Prostate gland (tissue), 2 donors: ENCODE data around the gene SPHK2.

Experiments used
- CTCF ChIP-seq, 4 experiments: fragments of 200-600 bp in 2 of 4; fragments of 450-650 bp in 2 of 4; sonication (generic) in 2 of 4; IDR thresholded peaks; 1 replicate in 3 of 4; 2 replicates in 1 of 4; pipeline ENCODE4 v1.5.1; 2016 to 2019; ENCODE audit warnings: antibody characterized with exemption in 4 of 4, mild to moderate bottlenecking in 2 of 4, moderate library complexity in 2 of 4
- POLR2A ChIP-seq: fragments of 450-650 bp; IDR thresholded peaks from one replicate; pipeline ENCODE4 v1.6.1; 2016; ENCODE audit warnings: antibody characterized with exemption, mild to moderate bottlenecking
- POLR2AphosphoS5 ChIP-seq: sonication (generic); formaldehyde crosslinking; IDR thresholded peaks from one replicate; pipeline ENCODE4 v1.6.1; 2017; ENCODE audit warnings: antibody characterized with exemption

DNA sequence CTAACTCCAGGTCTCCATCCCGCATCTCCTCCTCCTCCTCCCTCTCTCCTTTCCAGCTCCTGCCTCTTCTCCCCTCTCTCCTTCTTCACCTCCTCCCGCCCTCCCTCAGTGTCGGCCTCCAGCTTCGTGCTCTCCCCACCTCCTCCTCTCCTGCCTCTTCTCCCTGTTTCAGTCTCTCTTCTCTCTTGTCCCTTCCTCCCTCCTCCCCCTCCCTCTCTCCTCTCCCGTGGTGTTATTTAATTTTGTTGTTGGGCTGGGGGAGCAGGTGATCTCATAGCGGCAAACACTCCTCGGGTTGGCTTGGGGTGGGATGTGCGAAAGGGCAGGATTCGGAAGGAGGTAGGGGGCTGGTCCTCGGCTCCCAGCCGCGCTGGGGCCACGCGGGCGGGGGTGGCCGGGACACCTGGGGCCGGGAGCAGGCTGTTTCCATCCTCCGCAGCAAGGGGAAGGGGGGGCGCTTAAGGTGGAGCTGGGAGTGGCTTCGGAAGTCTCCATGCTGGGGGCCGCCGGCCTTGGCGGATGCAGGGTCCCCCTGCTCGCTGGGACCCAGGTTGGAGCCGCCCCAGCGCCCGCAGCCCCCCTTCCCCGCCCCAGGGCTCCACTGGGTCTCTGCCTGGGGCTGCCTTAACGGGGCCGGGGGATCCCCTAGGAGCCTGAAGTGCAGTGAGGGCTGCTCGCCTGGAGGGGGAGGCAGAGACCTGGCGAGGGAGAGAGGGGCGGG is 26.9 kb downstream of the SPHK2 start, which contains the start of gene CA11:
- peak; percentile 85 to 95 (median 88) for TF ChIP-seq CTCF (IDR thresholded peaks at IDR 0.05)
- TF ChIP-seq POLR2A, result peak; percentile 49
- TF ChIP-seq POLR2AphosphoS5, result peak; percentile 55
